K562 (cell line): ENCODE results near the gene TBX1. TPM values are rescaled to one million over a fixed set of nuclear protein-coding genes. Genes with fewer than 3 reads are reported as not detected.

Experiments used
- BACH1 ChIP-seq: fragments of 200-800 bp; sonication (Bioruptor generic); IDR thresholded peaks from 2 replicates; pipeline ENCODE4 v1.6.1; 2016; ENCODE audit warnings: missing genetic modification characterization, missing compliant biosample characterization
- BCOR ChIP-seq: fragments of 450-650 bp; IDR thresholded peaks from 2 replicates; pipeline ENCODE4 v1.6.1; 2016
- BHLHE40 ChIP-seq: IDR thresholded peaks from 2 replicates; pipeline ENCODE4 v1.6.1; 2011; ENCODE audit warnings: low read length, improper control_type of control experiment
- BRCA1 ChIP-seq, 2 experiments: fragments of 450-650 bp in 1 of 2; sonication (generic) in 1 of 2; formaldehyde crosslinking in 1 of 2; IDR thresholded peaks; 2 replicates each; pipeline versions ENCODE4 v1.5.0 to v1.6.1; 2017 to 2020; ENCODE audit warnings: mild to moderate bottlenecking in 1 of 2, missing genetic modification reagents in 1 of 2
- BRD4 ChIP-seq: fragments of 200-600 bp; sonication (generic); IDR thresholded peaks from 2 replicates; pipeline ENCODE4 v1.6.1; 2017; ENCODE audit warnings: inconsistent platforms
- CC2D1A ChIP-seq: fragments of 450-650 bp; IDR thresholded peaks from 2 replicates; pipeline ENCODE4 v1.6.1; 2017; ENCODE audit warnings: mild to moderate bottlenecking
- E2F3 ChIP-seq: fragments of 250-450 bp; sonication (Bioruptor Pico); IDR thresholded peaks from 2 replicates; pipeline ENCODE4 v1.4.0; 2020; ENCODE audit warnings: mild to moderate bottlenecking
- MTA2 ChIP-seq: fragments of 450-650 bp; IDR thresholded peaks from 2 replicates; pipeline ENCODE4 v1.6.1; 2016; ENCODE audit warnings: low read depth
- MYC ChIP-seq, 2 experiments: fragments of 250-450 bp in 1 of 2; sonication (Bioruptor Pico) in 1 of 2; IDR thresholded peaks; 2 replicates each; pipeline versions ENCODE4 v1.5.1 to v1.6.1; 2012 to 2021; ENCODE audit warnings: low read depth in 2 of 2, borderline replicate concordance in 1 of 2, improper control_type of control experiment in 1 of 2, low read length in 1 of 2, mild to moderate bottlenecking in 1 of 2, moderate library complexity in 1 of 2
- PTTG1 ChIP-seq: fragments of 450-650 bp; IDR thresholded peaks from 2 replicates; pipeline ENCODE4 v1.6.1; 2016; ENCODE audit warnings: low read depth, mild to moderate bottlenecking, missing genetic modification characterization, missing compliant biosample characterization
- SAP30 ChIP-seq: fragments of 200-600 bp; sonication (generic); IDR thresholded peaks from 2 replicates; pipeline ENCODE4 v1.6.1; 2012; ENCODE audit warnings: borderline replicate concordance, low read depth, mild to moderate bottlenecking, moderate library complexity, low read length, control low read depth, inconsistent platforms; ENCODE audit not compliant: insufficient read depth, poor library complexity, severe bottlenecking
- SMARCA5 ChIP-seq: fragments of 450-650 bp; IDR thresholded peaks from 2 replicates; pipeline ENCODE4 v1.6.1; 2016
- SMARCE1 ChIP-seq: fragments of 450-650 bp; IDR thresholded peaks from 2 replicates; pipeline ENCODE4 v1.7.1; 2016; ENCODE audit warnings: mild to moderate bottlenecking
- SRSF3 ChIP-seq: fragments of 200-400 bp; formaldehyde crosslinking; IDR thresholded peaks from 2 replicates; pipeline ENCODE4 v1.6.1; 2016; ENCODE audit warnings: mild to moderate bottlenecking, low read length, moderate library complexity; ENCODE audit not compliant: insufficient read depth
- UBTF ChIP-seq, 2 experiments: IDR thresholded peaks; 2 replicates each; pipeline ENCODE4 v1.6.1; 2012; ENCODE audit warnings: improper control_type of control experiment in 2 of 2, low read depth in 2 of 2, low read length in 2 of 2, borderline replicate concordance in 1 of 2
- ZC3H8 ChIP-seq: fragments of 450-650 bp; IDR thresholded peaks from 2 replicates; pipeline ENCODE4 v1.6.1; 2017
- ZNF184 ChIP-seq: sonication (generic); formaldehyde crosslinking; IDR thresholded peaks from 2 replicates; pipeline ENCODE4 v1.5.0; 2020; ENCODE audit warnings: missing genetic modification reagents
- ZNF224 ChIP-seq: sonication (generic); formaldehyde crosslinking; IDR thresholded peaks from 2 replicates; pipeline ENCODE4 v1.8.0; 2022; ENCODE audit warnings: mild to moderate bottlenecking, missing genetic modification reagents
- ZNF764 ChIP-seq: fragments of 250-450 bp; sonication (Bioruptor Pico); IDR thresholded peaks from 2 replicates; pipeline ENCODE4 v1.4.0; 2020; ENCODE audit warnings: low read depth, mild to moderate bottlenecking, moderate library complexity
- polyA plus RNA-seq, 8 experiments: library from polyadenylated mRNA; depleted of rRNA in 4 of 8; stranded (reverse) in 5 of 8; unstranded in 3 of 8; fragments of >200 nt; fragmentation: Nextera tagmentation in 2 of 8; fragmentation: Illumina TruSeq in 1 of 8; extraction: Ambion mirVana in 2 of 8; extraction: Trizol in 1 of 8; gene quantifications; 2 replicates each; pipeline versions ENCODE4 v1.2.1 to v1.2.3, GENCODE V29; 2011 to 2014; ENCODE audit warnings: inconsistent platforms in 1 of 8, missing spikeins in 1 of 8
- total RNA-seq, 7 experiments: library from RNA; depleted of rRNA in 6 of 7; stranded (reverse); fragments of >200 nt in 6 of 7; fragmentation: Illumina TruSeq in 2 of 7; extraction: Trizol in 2 of 7; gene quantifications; 2 replicates each; pipeline versions ENCODE4 v1.2.1 to v1.2.3, GENCODE V29; 2011 to 2021; ENCODE audit warnings: low replicate concordance in 1 of 7
- TF ChIP-seq, protein P1 (sequence below), 2 experiments: IDR thresholded peaks in 1 of 2; conservative IDR thresholded peaks in 1 of 2; 2 replicates each; pipeline ENCODE4 v1.6.1; 2016; ENCODE audit warnings: low read depth in 2 of 2, mild to moderate bottlenecking in 1 of 2, missing compliant biosample characterization in 1 of 2, missing genetic modification characterization in 1 of 2, moderate library complexity in 1 of 2
- TF ChIP-seq, protein P2 (sequence below), 2 experiments: IDR thresholded peaks; 2 replicates each; pipeline ENCODE4 v1.6.1; 2011; ENCODE audit warnings: borderline replicate concordance in 1 of 2, control low read depth in 1 of 2, low read depth in 1 of 2, low read length in 1 of 2, mild to moderate bottlenecking in 1 of 2, mixed read lengths in 1 of 2, moderate library complexity in 1 of 2; ENCODE audit not compliant: insufficient read depth in 1 of 2, insufficient read length in 1 of 2, poor library complexity in 1 of 2, severe bottlenecking in 1 of 2; ENCODE audit errors: extremely low read depth in 1 of 2

Gene TBX1
- total and polyA plus RNA-seq, 9 of the 15 experiments (the other 6 are each of a cell fraction or from before 2014, with no cell fraction given): 0.07 to 35.0 (median 3.9) TPM

GRCh38 chr22:19751497-19752245 lies 8.9 kb upstream of the TBX1 start (continued):
- no peak for TF ChIP-seq BACH1 (tag)
- 0 out of 2 replicates have a peak, but pooled peaks have one; percentile 53 for TF ChIP-seq E2F3 (CRISPR knock-in tag)
- no peak for TF ChIP-seq PTTG1 (tag)
- TF ChIP-seq ZC3H8: no peak
- no peak; the same call in 1 of the 2 replicates for TF ChIP-seq BHLHE40
- 0 out of 2 replicates have a peak, but pooled peaks have one; percentile 59 for TF ChIP-seq SRSF3
- TF ChIP-seq UBTF (IDR thresholded peaks at IDR 0.05; ENCODE audit: borderline replicate concordance in 1 of 2, low read depth in 2 of 2, low read length in 2 of 2): 0 out of 4 replicates have a peak, but pooled peaks of 1 of the 2 experiments have one; percentile 18
- no peak for TF ChIP-seq SMARCA5
- 0 out of 2 replicates have a peak, but pooled peaks have one; percentile 10 for TF ChIP-seq ZNF184 (CRISPR knock-in tag)
- no peak for TF ChIP-seq CC2D1A
- TF ChIP-seq, protein P1, sequence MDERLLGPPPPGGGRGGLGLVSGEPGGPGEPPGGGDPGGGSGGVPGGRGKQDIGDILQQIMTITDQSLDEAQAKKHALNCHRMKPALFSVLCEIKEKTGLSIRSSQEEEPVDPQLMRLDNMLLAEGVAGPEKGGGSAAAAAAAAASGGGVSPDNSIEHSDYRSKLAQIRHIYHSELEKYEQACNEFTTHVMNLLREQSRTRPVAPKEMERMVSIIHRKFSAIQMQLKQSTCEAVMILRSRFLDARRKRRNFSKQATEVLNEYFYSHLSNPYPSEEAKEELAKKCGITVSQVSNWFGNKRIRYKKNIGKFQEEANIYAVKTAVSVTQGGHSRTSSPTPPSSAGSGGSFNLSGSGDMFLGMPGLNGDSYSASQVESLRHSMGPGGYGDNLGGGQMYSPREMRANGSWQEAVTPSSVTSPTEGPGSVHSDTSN (CRISPR knock-in tag; IDR thresholded peaks at IDR 0.05; ENCODE audit: low read depth): no peak
- TF ChIP-seq, protein P1 (tag; conservative IDR thresholded peaks at IDR 0.05; ENCODE audit: low read depth): no peak
- TF ChIP-seq ZNF224 (CRISPR knock-in tag): no peak
- TF ChIP-seq BCOR: peak; percentile 77
- TF ChIP-seq, protein P2, sequence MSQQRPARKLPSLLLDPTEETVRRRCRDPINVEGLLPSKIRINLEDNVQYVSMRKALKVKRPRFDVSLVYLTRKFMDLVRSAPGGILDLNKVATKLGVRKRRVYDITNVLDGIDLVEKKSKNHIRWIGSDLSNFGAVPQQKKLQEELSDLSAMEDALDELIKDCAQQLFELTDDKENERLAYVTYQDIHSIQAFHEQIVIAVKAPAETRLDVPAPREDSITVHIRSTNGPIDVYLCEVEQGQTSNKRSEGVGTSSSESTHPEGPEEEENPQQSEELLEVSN (IDR thresholded peaks at IDR 0.05; ENCODE audit: borderline replicate concordance in 1 of 2, extremely low read depth in 1 of 2, insufficient read depth in 1 of 2, insufficient read length in 1 of 2, low read depth in 1 of 2, low read length in 1 of 2, poor library complexity in 1 of 2, severe bottlenecking in 1 of 2): peak in 1 of 2 experiments; percentile 6
- TF ChIP-seq ZNF764 (CRISPR knock-in tag): no peak; the same call in 1 of the 2 replicates
- no peak for TF ChIP-seq BRCA1 (IDR thresholded peaks at IDR 0.05)
- no peak for TF ChIP-seq BRCA1 (CRISPR knock-in tag; IDR thresholded peaks at IDR 0.05)
- TF ChIP-seq SMARCE1: no peak
- no peak for TF ChIP-seq BRD4
- no peak for TF ChIP-seq SAP30
- 0 out of 2 replicates have a peak, but pooled peaks have one; percentile 34 for TF ChIP-seq MYC (IDR thresholded peaks at IDR 0.05; ENCODE audit: low read depth, low read length)
- no peak for TF ChIP-seq MYC (CRISPR knock-in tag; IDR thresholded peaks at IDR 0.05; ENCODE audit: borderline replicate concordance, low read depth)
- no peak for TF ChIP-seq MTA2
